ENCODE data around the gene MAST4. TPM values are rescaled to one million over a fixed set of nuclear protein-coding genes. Genes with fewer than 3 reads are reported as not detected.

The MAST4 gene
- total RNA-seq, 2 donors from 2014 or later = 9.5 to 20.8 TPM

- Histone ChIP-seq H3K27me3 (no peaks in the 10 kb centered on the region), H3K27ac (no peak overlapping the region), H3K4me1 (no peaks in the 10 kb centered on the region), H3K36me3 (no peaks in the 10 kb centered on the region), H3K9ac (ENCODE audit: low read depth in 2 of 2, low read length in 2 of 2) (no peak overlapping the region), H3K4me3 (no peak overlapping the region), H3K9me3 (no peaks in the 10 kb centered on the region)
- no peak for DNase-seq
- intact Hi-C loops (cut with DNase I) = no loop called here
- no peak for TF ChIP-seq CTCF (IDR thresholded peaks at IDR 0.05)
Measured at GRCh38 chr5:67139030-67139429, 542.8 kb downstream of the MAST4 start.

- Histone ChIP-seq H3K27me3 (no peaks in the 10 kb centered on the region), H3K9me3 (no peaks in the 10 kb centered on the region), H3K4me1 (no peaks in the 10 kb centered on the region), H3K36me3 (no peaks in the 10 kb centered on the region), H3K4me3 (no peak overlapping the region), H3K9ac (ENCODE audit: low read depth in 2 of 2, low read length in 2 of 2) (no peak overlapping the region), H3K27ac (no peak overlapping the region)
- no peak for TF ChIP-seq CTCF (IDR thresholded peaks at IDR 0.05)
- DNase-seq = no peak
- intact Hi-C loops (cut with DNase I) = no loop called here
Measured at GRCh38 chr5:67140413-67140812, 544.2 kb downstream of the MAST4 start.

- intact Hi-C loops (cut with DNase I) = no loop called here
- TF ChIP-seq CTCF (IDR thresholded peaks at IDR 0.05) = no peak
- H3K36me3 ChIP-seq = no peaks in the 10 kb centered on the region
Measured at GRCh38 chr5:67141644-67142043, 545.5 kb downstream of the MAST4 start.

GRCh38 chr5:67142816-67143215 is 546.6 kb downstream of the MAST4 start:
- TF ChIP-seq CTCF (IDR thresholded peaks at IDR 0.05) = no peak
- intact Hi-C loops (cut with DNase I) = no loop called here
- DNase-seq = no peak
- Histone ChIP-seq H3K9me3 (no peaks in the 10 kb centered on the region), H3K4me1 (no peaks in the 10 kb centered on the region), H3K9ac (ENCODE audit: low read depth in 2 of 2, low read length in 2 of 2) (no peak overlapping the region), H3K27me3 (no peaks in the 10 kb centered on the region), H3K4me3 (no peak overlapping the region), H3K36me3 (no peaks in the 10 kb centered on the region), H3K27ac (no peak overlapping the region)

More at GRCh38 chr5:67141644-67142043, 545.5 kb downstream of the MAST4 start:
- H3K4me1 ChIP-seq = no peaks in the 10 kb centered on the region
- no peak overlapping the region for H3K27ac ChIP-seq
- H3K27me3 ChIP-seq = no peaks in the 10 kb centered on the region
- DNase-seq = no peak
- H3K9me3 ChIP-seq = no peaks in the 10 kb centered on the region
- no peak overlapping the region for H3K9ac ChIP-seq (ENCODE audit: low read depth in 2 of 2, low read length in 2 of 2)
- H3K4me3 ChIP-seq = no peak overlapping the region

- H3K27ac ChIP-seq = no peak overlapping the region
Measured at GRCh38 chr5:67143549-67143948, 547.4 kb downstream of the MAST4 start.

More at GRCh38 chr5:67143549-67143948, 547.4 kb downstream of the MAST4 start:
- no peak for TF ChIP-seq CTCF (IDR thresholded peaks at IDR 0.05)
- H3K9me3 ChIP-seq = no peaks in the 10 kb centered on the region
- H3K27me3 ChIP-seq = no peaks in the 10 kb centered on the region
- H3K9ac ChIP-seq (ENCODE audit: low read depth in 2 of 2, low read length in 2 of 2) = no peak overlapping the region
- no peak overlapping the region for H3K4me3 ChIP-seq
- intact Hi-C loops (cut with DNase I) = no loop called here
- H3K36me3 ChIP-seq = no peaks in the 10 kb centered on the region
- no peak for DNase-seq
- no peaks in the 10 kb centered on the region for H3K4me1 ChIP-seq
